Posterior vena cava (tissue), 2 donors: ENCODE results near the gene TREX2. TPM values are rescaled to one million over a fixed set of nuclear protein-coding genes. Genes with fewer than 3 reads are reported as not detected.

Source experiments
- DNase-seq: peaks from one replicate; pipeline ENCODE4 v3.0.0-alpha.2; 2020; ENCODE audit warnings: low spot score
- intact Hi-C, 2 donors: fragments of 100-400 bp; cut with DNase I; formaldehyde crosslinking; loops; one replicate each; pipeline versions ENCODE4 v1.14.1 to v1.14.2; 2022 to 2023
- total RNA-seq, 2 donors: library from RNA; stranded (reverse); fragmentation: NEBNext Ultra II Directional; extraction: Animal tissue kit (Norgen Biotek cat#: 25700); gene quantifications; one replicate each; pipeline ENCODE4 v1.2.1, GENCODE V29; 2021
- donor health status: DM: yes; HTN: yes; CAD: no.
- donor health status: DM: yes; HTN: yes; CAD: no.

The TREX2 gene
- total RNA-seq, 2 donors from 2014 or later, result 0.48 to 1.9 TPM

- DNase-seq, result no peak
- intact Hi-C loops, result no loop called here
These were observed 31.6 kb upstream of the TREX2 start for GRCh38 chrX:153477364-153477857.

GRCh38 chrX:153476666-153477363, 31.0 kb upstream of the TREX2 start:
- DNase-seq, result peak; percentile 91

GRCh38 chrX:153475751-153476281, 30.0 kb upstream of the TREX2 start:
- intact Hi-C loops, result no loop called here
- DNase-seq, result no peak

More at GRCh38 chrX:153476666-153477363, 31.0 kb upstream of the TREX2 start:
- intact Hi-C loops, result no loop called here

- no peak for DNase-seq
- intact Hi-C loops, result no loop called here
These were observed 29.4 kb upstream of the TREX2 start for GRCh38 chrX:153475271-153475670.

GRCh38 chrX:153474718-153475117, 28.9 kb upstream of the TREX2 start:
- intact Hi-C loops, result loop anchor here in 1 of 2 donors (5.0 kb wide), 1 partner anchor 33 kb away; no protein-coding TSS in a partner anchor
- peak; percentile 94 for DNase-seq

GRCh38 chrX:153474266-153474665, 28.4 kb upstream of the TREX2 start:
- intact Hi-C loops, result loop anchor here in 1 of 2 donors (5.0 kb wide), 1 partner anchor 33 kb away; no protein-coding TSS in a partner anchor
- DNase-seq, result no peak

- intact Hi-C loops, result loop anchor here in 1 of 2 donors (5.0 kb wide), 1 partner anchor 34 kb away; no protein-coding TSS in a partner anchor
- DNase-seq, result no peak
These were observed 27.3 kb upstream of the TREX2 start for GRCh38 chrX:153473126-153473525.

- DNase-seq, result no peak
- intact Hi-C loops, result loop anchor here in 1 of 2 donors (5.0 kb wide), 1 partner anchor 36 kb away; no protein-coding TSS in a partner anchor
These were observed 25.9 kb upstream of the TREX2 start for GRCh38 chrX:153471663-153472280.

GRCh38 chrX:153470411-153471363, 24.8 kb upstream of the TREX2 start, which contains the start of gene HAUS7:
Gene HAUS7, minus strand, starts transcription at chrX:153470576. Its CDS starts 19 bp downstream, at chrX:153470557.
- intact Hi-C loops, result loop anchor here in 1 of 2 donors (5.0 kb wide), 1 partner anchor 37 kb away; no protein-coding TSS in a partner anchor
- peak; percentile 96 for DNase-seq

GRCh38 chrX:153469811-153470410, 24.1 kb upstream of the TREX2 start:
- intact Hi-C loops, result loop anchor here in 1 of 2 donors (5.0 kb wide), 1 partner anchor 37 kb away; no protein-coding TSS in a partner anchor
- DNase-seq, result no peak

- DNase-seq, result no peak
- intact Hi-C loops, result no loop called here
These were observed 22.2 kb upstream of the TREX2 start for GRCh38 chrX:153468008-153468580.

GRCh38 chrX:153465691-153466380, 20.0 kb upstream of the TREX2 start:
- intact Hi-C loops, result no loop called here

GRCh38 chrX:153464116-153464515, 18.3 kb upstream of the TREX2 start:
- DNase-seq, result no peak
- intact Hi-C loops, result no loop called here

More at GRCh38 chrX:153465691-153466380, 20.0 kb upstream of the TREX2 start:
- no peak for DNase-seq

- intact Hi-C loops, result no loop called here
- DNase-seq, result no peak
These were observed 17.7 kb upstream of the TREX2 start for GRCh38 chrX:153463556-153463955.

- intact Hi-C loops, result no loop called here
- DNase-seq, result no peak
These were observed 17.2 kb upstream of the TREX2 start for GRCh38 chrX:153463031-153463430.

- no peak for DNase-seq
- intact Hi-C loops, result no loop called here
These were observed 16.4 kb upstream of the TREX2 start for GRCh38 chrX:153462291-153462690.

- intact Hi-C loops, result no loop called here
- DNase-seq, result no peak
These were observed 15.0 kb upstream of the TREX2 start for GRCh38 chrX:153460826-153461225.

- DNase-seq, result no peak
- intact Hi-C loops, result no loop called here
These were observed 14.1 kb upstream of the TREX2 start for GRCh38 chrX:153459986-153460385.
